ENCODE results near the gene KRT20.

Gene KRT20

DNA sequence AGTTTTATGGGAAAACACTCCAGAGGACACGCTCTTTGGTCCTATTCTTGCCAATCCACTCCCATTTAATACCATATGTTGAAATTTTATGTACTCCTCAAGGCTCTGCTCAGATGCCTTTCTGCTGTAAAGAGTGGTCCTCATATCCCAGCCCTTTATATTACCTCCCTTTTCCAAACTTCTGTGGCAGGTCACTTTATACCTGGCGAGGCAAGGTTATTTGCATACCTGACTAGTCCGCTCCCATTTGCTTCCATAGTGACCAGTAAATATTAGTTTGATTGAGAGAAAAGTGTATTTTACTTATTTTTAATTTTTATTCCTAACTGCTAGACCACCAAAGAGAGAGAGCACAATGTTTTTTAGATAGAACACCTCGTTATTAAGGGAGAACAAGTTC, 35.3 kb downstream of the KRT20 start:
- DNase-seq, result no peak

DNA sequence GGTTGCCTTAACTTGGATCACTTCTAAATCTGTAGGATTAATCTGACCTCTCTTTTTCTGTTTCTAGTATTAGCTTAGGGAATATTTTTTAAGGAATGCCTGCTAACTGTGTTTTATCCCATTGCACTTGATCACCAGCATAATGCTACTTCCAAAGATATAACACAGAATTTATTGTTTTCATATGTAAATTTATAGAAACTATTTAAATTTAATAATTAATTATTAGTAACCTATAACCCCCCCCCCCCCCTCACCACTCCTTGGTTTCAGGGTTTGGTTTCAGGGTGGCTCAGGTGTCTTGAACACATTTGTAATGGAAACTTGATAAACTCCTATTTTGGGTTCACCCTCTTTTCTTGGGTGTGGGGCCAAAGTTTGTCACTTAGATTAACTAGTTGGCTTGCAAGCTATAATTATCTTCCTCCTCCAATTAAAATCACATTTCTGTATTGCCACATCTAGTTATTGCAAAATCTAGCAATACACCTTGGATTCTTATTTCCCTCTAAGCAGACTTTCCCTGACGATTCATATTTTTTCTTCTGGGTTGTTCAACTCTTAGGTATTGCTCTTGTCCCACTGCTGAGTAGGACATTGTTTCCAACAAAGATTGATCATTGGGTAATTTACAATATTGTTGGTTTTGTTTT, 36.3 kb downstream of the KRT20 start:
- DNase-seq, result no peak

DNA sequence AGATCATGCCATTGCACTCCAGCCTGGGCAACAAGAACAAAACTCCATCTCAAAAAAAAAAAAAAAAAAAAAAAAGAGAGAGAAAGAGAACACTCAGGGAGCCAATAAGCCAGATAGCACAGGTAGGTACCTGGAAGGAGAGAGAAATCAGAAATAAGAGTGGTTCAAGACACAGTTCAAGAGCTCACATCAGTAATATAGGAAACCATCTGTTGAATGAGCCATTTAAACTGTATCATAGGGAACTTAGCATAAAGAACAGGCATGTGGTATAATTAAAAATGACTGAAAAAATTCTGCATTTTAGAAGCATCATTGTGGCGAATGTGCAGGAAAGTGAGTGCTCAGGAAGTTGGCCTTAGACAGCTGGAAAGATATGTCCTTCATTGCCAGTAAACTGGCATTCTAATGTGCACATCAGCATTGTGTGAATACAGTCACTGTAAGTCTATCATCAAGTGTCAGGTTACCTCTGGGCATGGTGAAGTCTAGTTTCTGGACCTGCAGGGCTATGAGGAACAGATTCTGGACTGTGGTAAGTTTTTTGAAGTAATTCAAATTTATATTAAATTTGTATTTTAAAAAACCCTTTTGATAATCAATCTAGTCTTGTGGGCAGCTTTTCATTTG, 38.4 kb downstream of the KRT20 start:
- DNase-seq, result no peak

DNA sequence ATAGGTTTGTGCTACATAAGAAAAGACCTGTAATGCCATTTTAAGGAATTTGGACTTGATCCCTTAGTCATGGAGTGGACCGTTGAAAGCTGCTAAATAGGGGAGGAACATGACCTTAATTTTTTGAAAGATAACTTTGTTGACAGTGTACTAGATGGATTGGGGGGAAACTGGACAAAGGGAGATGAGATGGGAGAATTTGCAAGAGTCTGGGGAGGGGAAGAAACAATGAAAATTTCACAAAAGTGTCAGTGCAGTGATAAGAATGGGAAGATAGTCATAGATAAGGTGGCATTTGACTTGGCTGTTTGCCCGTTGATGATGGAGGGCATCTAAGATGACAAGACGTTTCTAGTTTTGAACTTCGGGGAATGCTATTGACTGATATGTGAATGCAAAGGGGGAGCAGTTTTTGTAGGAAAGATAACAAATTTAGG, 40.4 kb downstream of the KRT20 start:
- no peak for DNase-seq

DNA sequence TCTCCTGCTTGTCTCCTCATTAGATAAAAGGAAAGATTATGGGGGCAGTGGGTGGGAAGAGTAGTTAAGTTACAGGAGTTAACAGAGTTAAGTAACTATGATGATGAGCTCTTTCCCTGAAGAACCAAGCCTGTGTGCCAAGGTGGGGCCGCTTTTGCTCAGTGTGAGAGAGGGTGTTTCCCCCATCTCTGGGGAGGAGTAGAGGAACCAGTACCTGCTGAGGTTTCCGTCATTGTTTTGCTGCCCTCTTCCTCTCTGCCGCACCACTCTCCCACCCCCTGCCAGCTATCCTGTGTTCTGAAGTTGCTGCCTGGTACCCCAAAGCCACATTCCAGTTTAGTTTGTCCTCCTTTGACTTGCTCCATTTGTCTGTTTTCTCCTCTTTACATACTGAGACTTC, 41.8 kb downstream of the KRT20 start:
- no peak for DNase-seq

DNA sequence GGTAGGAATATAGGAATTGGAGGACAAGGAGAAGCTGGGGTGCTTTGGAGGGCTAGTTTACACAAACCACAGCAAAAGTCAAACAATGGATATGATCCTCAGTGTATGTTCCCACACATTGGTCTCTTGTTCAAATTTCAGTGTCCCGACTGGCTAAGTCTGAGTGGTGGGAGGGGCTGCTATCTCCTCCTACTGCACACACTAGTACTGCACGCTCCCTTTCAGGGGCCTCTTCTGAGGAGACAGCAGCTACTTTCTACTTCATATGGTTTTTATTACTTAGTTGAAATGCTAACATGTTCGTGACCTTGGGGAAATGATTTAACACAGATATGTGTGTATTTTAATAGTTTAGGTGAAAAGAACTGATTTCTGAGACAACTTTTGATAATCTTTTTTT, 43.8 kb downstream of the KRT20 start:
- no peak for DNase-seq

DNA sequence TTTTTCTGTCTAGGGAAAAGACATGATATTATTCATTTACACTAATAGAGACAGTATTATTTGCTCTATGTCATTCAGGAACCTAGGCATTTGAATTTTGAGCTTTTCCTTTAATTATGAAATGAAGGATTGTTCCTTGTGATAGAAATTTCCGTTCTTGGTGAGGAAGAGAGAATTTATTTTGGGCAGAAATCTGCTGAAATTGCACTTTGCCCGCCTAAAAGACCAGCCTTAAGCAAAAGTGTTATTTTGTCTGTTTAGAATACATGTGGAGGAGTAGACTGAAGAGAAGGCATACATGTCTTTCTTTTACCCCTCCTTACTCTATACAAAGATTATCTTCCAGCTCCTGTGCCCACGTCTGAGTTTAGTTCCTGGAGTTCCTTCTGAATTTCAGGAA, 45.8 kb downstream of the KRT20 start:
- no peak for DNase-seq

DNA sequence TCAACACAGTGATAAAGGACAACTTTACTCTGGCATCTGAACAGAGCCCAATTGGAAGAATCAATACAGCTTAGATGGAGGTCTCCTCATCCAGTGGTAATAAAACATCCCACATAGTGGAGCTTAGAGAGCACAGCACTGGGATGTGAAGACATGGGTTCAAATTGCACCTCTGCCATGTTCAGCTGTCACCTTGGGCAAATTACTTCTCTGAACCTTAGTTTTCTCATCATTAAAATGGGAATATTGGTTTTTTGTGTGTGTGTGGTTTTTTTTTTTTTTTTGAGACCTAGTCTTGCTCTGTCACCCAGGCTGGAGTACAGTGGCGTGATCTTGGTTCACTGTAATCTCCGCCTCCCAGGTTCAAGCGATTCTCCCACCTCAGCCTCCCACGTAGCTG, 49.0 kb downstream of the KRT20 start:
- DNase-seq, result no peak

DNA sequence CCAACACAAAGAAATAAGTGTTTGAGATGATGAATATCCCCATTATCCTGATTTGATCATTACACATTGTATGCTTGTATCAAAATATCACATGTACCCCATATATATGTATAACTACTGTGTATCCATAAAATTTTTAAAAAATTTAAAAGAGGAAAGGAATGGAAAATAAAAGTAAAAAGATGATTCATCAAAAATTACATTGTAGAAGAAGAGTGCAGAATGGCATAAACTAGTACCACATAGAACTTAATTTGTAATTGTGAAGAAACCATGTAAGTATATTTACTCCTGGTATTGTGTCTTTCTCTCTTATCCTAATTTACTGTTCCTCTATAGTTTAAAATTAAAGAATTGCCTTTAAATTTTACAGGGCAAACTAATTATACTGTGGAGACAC, 51.2 kb downstream of the KRT20 start:
- no peak for DNase-seq

DNA sequence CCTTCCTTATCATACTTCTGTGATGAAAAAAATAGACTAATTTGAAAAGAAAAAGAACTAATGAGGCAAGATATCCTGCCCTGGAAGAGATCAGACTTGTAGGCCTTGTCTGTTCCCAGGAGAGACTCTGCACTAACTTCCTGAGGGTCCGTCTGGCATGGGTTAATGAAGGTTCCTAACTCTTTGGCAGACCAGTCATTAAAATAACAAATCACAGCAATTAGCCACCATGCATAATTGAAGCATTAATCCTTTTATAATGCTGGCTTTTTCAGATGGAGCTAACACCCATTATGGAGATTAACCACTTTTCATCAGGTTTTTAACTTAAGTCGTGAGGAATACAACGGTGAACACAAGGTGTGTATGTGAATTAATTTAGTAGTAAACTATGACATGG, 52.2 kb downstream of the KRT20 start:
- DNase-seq, result no peak

DNA sequence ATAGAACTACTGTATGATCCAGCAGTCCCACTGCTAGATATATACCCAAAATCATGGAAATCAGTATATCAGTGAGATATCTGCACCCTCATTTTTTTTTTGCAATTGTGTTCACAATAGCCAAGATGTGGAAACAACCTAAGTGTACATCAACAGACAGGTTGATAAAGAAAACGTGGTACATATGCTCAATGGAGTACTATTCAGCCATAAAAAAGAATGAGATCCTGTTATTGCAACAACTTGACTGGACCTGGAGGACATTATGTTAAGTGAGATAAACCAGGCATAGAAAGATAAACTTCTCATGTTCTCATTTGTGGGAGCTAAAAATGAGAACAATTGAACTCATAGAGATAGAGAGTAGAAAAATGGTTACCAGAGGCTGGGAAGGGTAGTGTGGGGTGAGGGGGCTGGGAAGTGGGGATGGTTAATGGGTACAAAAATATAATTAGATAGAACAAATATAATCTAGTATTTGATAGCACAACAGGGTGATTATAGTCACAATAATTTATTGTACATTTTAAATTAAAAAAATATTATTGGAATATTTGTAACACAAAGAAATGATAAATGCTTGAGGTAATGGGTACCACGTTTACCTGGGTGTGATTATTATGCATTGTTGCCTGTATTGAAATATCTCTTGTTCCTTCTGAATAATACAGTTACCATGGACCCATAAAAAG, 54.8 kb downstream of the KRT20 start:
- DNase-seq, result no peak

DNA sequence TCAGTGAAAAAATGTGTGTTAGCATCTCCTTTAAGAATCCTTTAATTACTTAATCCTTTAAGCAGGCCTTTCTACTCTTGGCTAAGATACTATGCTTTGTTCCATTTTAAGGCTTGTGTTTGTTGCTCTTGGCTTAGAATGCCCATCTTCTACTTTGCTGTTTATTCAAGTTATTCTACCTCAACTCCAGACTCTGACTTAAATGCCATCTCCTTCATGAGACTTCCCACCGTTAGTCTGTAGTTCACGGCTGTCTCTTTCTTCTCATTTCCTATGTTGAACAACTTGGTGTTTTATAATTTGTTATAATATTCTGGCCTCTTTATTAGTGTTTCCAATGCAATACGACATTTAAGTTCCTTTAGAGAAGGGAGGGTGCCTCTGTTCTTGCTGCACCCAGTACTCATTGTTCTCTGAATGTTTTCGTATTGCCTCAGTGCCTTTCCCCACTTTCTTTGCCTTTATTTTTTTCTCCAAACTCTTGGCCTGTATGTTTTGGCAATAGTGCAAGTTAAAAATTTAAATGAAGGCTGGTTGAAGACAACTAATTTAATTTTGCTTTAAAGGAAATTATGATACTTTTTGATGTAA, 56.5 kb downstream of the KRT20 start:
- no peak for DNase-seq

DNA sequence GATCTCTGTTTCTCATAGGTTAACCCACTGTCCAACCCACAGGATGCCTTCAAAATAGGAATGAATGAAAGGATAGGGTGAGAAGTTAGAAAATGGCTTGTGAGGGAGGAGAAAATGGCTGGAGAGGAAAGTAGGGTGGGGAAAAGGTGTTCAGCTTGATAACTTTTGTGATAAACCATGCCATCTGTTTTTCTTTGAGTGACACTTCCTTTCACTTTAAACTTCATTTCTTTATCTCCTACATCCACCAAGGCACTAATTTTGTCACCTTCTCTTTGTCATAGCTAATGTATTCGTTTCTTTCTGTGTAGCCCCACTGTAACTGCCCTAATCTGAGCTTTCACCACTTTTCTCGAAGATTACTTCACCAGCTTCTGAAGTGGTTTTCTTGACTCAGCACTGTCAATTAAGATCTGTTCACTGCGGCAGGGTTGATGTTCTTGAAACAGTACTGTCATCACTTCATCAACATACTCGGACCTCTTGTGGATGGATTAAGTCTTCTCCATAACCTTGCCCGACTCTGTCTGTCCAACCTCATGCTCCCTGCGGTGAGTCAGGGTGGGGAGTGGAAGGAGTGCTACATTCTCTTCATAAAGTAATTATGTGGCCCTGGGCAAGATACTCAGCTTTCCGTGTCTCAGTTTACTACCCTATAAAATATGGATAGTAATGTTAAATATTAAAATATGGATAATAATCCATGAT, 57.1 kb downstream of the KRT20 start:
- no peak for DNase-seq

Data from NCI-H526 treated with DMSO at 0.1 percent for 48 hours (cell line).